ENCODE results near the gene RAE1.
A peak's percentile ranks its signal among the peaks of the same experiment; 100 is the strongest.
"Not testable (repeated sequence)": the region's sequence is repeated elsewhere in the genome, so short reads cannot be mapped to it uniquely, and the experiment has no call there.

Gene RAE1

DNA sequence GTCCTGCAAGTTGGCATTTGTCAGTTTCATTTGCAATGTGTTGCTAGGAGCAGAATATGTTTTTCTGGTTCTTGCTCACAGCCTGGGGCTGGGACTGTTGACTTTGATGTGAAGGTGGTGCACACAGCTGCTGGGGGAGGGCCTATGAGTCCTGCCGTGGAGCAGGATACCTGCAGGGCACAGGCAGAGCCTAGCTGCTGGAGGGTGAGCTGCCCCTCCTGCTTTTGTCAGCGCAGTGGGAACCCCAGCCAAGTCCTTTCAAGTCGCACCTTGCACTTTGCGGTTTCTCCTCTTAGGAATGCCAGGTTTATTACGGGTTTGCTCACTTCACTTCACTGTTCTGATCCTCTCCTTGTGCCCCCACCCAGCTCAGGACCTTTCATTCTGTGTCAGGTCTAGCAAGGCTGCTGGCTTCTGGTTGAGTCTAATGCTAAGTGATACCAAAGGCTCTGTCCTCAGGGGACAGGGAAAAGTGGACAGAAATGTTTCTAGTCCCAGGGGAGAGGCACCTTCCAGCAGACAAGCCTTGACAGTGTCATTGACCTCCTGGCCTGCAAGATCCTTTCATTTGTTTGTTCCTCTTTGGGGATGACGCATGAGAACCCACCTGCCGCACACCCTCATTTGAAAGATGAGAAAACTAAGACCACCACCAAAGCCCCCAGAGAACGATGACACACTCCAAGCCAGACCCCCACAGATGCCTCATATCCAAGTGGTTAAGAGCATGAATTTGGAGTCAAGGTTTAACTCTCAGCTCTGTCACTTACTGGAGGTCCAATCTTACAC lies 24.2 kb upstream of the RAE1 start:
- DNase-seq (ENCODE audit: low read depth in 2 of 2): no peak

DNA sequence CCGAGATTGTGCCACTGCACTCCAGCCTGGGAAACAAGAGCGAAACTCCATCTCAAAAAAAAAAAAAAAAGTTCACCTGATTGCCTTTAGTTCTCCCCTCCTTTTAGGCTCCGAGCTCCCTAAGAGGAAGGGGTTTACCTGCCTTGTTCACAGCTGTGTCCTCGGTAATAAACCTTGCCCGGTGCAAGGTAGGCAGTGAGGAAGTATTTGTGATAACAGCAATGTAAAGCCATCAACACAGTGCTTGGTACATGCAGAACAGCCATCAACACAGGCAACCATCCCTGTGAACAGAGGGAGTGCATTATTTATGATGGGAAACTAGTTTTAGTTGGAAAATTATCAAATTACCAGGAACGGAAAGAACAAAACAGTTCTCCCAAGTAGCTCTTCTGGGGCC lies 23.2 kb upstream of the RAE1 start:
- DNase-seq (ENCODE audit: low read depth in 2 of 2): no peak

GRCh38 chr20:57329608-57330221 lies 21.3 kb upstream of the RAE1 start, which contains the start of gene SPO11:
Gene SPO11, plus strand, starts transcription at chr20:57329803. Its CDS starts 65 bp downstream, at chr20:57329868.
- DNase-seq (ENCODE audit: low read depth in 2 of 2): no peak

DNA sequence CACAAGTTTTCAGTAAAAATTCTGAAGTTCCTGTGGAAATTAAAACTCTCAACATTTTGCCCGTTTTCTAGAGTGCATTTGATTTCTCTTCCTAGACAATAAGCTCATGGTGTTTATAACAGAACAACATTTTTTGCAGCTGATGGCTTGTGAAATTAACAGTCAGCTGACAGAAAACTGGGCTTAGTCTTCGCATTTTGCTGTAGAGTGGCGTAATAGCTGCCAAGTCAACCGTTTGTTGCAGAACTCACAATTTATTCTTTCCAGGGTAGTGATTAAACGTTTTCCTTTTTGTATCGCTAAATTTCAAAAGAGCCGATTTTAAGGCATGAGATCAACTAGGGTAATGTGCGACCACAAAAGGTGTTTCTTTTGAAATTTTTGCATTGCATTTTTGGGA lies 20.1 kb upstream of the RAE1 start:
- DNase-seq (ENCODE audit: low read depth in 2 of 2): no peak

DNA sequence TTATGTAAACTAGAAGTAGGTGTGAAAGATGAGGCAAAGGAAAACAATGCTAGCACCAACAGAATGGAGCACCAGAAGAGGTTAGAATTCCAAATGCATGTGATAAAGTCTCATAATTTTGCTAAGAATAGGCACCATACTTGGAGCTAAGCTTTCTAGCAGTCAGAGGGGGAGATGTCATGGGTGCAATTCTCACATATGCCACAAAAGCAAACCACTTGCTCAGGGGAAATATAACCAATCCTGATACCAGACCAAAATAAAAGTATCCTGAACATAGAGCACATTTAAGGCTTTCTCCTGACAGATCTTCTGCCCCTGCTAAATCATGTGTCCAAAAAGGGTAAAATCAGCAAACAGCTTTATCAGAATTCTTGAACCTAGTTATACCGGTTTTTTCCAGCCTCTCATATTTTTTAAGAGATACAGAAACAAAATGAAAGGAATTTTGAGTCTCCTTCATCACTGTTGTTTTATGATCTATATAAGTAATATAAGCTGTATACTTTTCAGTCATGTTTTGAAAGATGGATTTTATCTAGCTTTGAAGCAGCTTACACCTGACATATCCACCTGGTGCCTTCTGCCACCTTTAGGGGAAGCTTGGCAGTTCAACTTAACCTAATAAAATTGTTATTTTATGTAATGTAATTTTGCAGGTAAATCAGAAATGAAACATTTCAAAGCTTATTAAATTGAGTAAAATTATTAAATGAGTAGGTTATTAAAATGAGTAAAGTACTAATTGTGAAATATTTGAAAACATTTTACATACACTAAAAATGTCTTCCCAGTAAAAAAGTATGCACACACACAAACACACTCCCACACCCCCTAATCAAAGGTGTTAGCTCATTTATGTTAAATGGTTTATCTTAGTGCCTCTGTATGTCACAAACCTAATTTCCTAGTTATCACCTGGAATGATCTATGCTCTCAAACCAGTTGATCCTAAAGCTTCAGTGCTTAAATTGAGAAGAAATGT lies 18.7 kb upstream of the RAE1 start:
- no peak for DNase-seq (ENCODE audit: low read depth in 2 of 2)

- no peak for DNase-seq (ENCODE audit: low read depth in 2 of 2)
Measured at GRCh38 chr20:57335392-57335791, 15.7 kb upstream of the RAE1 start.

GRCh38 chr20:57341663-57342062 lies 9.4 kb upstream of the RAE1 start:
- no peak for DNase-seq (ENCODE audit: low read depth in 2 of 2)

DNA sequence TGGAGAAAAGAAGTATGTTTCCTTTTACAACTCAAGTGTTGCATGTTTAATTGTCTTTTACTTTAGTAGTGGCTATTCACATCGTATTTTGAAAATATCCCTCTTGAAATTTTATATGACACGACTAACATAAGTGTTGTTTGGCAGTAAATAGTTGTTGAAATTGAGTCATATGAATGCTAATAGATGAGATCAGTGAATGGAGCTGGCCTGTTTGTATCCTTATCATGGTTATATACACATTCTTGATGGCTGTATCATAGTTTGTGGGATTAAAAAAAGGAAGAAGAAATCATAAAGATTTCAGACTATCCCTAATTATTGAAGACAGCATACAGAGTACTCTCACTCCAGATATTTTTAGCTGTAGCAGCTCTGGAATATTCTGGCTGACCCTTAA lies 8.2 kb upstream of the RAE1 start:
- no peak for DNase-seq (ENCODE audit: low read depth in 2 of 2)

DNA sequence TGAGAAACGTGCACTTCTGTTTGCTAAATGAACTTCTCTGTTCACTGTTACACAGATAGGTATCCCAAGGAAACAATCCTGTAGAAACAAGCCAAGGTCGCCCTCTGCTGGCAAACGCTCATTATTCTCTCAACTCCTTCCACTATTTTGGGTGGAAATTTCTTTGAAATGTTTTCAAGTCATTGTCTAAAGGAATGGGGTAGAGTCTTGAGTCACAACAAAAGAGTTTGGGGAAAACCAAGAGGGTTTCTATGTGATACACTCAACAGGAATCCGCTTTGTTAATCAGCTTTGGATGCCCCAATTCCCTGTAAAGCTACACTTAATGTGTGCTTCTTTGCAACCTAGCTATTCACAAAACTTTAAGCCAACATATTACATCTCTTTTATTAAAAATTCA lies 4.6 kb upstream of the RAE1 start:
- peak; percentile 20 to 42 for DNase-seq (ENCODE audit: low read depth in 2 of 2)

DNA sequence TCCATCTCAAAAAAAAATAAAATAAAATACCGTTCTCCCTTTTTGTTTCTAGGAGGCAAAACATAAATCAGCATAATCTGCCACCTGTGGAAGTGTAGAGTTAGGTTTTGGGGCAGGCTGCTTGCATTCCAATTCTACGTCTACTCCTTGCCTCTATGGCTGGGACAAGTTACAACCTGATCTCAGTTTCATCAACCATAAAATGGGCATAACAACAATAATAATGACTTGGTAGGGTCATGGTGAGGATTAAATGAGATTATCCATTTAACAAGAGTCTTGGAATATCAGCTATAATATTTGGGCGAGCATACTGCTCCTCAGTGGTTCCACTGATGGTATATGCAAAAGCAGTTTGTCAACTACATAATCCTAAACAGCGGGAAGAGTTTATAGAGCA lies 3.7 kb upstream of the RAE1 start:
- no peak for DNase-seq (ENCODE audit: low read depth in 2 of 2)

DNA sequence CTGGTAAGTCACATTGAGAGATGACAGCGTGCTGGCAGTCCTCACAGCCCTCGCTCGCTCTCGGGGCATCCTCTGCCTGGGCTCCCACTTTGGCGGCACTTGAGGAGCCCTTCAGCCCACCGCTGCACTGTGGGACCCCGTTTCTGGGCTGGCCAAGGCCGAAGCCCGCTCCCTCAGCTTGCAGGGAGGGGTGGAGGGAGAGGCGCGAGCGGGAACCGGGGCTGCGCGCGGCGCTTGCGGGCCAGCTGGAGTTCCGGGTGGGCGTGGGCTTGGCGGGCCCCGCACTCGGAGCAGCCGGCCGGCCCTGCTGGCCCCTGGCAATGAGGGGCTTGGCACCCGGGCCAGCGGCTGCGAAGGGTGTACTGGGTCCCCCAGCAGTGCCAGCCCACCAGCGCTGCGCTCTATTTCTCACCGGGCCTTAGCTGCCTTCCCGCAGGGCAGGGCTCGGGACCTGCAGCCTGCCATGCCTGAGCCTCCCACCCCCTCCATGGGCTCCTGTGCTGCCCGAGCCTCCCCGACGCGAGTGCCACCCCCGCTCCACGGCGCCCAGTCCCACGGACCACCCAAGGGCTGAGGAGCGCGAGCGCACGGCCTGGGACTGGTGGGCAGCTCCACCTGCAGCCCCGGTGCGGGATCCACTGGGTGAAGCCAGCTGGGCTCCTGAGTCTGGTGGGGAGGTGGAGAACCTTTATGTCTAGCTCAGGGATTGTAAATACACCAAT lies 2.7 kb upstream of the RAE1 start:
- DNase-seq (ENCODE audit: low read depth in 2 of 2): not testable (repeated sequence)

DNA sequence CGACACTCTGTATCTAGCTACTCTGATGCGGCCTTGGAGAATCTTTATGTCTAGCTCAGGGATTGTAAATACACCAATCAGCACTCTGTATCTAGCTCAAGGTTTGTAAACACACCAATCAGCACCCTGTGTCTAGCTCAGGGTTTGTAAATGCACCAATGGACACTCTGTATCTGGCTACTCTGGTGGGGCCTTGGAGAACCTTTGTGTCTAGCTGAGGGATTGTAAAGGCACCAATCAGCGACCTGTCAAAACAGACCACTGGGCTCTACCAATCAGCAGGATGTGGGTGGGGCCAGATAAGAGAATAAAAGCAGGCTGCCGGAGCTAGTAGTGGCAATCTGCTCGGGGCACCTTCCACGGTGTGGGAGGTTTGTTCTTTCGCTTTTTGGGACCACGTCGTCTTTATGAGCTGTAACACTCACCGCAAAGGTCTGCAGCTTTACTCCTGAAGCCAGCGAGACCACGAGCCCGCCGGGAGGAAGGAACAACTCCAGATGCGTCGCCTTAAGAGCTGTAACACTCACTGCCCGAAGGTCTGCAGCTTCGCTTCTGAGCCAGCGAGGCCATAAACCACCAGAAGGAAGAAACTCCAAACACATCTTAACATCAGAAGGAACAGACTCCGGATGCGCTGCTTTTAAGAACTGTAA lies 2.0 kb upstream of the RAE1 start:
- not testable (repeated sequence) for DNase-seq (ENCODE audit: low read depth in 2 of 2)

- DNase-seq (ENCODE audit: low read depth in 2 of 2): no peak
Measured at GRCh38 chr20:57350081-57350710, 859 bp upstream of the RAE1 start.

DNA sequence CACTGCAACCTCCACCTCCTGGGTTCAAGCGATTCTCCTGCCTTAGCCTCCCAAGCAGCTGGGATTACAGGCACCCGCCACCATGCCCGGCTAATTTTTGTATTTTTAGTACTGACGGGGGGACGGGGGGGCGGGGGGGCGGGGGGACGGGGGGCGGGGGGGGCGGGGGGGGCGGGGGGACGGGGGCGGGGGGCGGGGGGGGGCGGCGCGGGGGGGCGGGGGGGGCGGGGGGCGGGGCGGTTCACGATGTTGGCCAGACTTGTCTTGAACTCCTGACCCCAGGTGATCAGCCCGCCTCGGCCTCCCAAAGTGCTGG lies 371 bp upstream of the RAE1 start:
- DNase-seq (ENCODE audit: low read depth in 2 of 2): not testable (repeated sequence)

DNA sequence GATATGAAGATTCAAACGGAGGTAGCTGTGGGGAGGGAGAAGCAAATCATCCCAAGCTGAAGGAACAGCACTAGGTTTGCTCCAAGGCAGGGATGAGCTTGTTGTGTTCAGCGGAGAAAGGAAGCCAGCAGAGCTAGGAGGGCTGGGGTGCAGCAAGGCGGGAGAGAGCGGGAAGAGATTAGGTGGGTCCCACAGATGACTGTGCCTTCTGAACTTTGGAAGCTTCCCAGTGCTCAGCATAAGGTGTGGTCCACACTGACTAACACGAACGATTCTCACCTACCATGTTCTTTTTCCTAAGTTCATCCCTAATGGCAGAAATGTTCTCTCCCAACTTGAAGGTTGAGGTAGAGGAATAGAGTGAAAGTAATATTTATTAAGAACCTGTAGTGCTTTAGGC lies 1.2 kb downstream of the RAE1 start:
- DNase-seq (ENCODE audit: low read depth in 2 of 2): no peak

- no peak for DNase-seq (ENCODE audit: low read depth in 2 of 2)
Measured at GRCh38 chr20:57353351-57353750, 2.3 kb downstream of the RAE1 start.

DNA sequence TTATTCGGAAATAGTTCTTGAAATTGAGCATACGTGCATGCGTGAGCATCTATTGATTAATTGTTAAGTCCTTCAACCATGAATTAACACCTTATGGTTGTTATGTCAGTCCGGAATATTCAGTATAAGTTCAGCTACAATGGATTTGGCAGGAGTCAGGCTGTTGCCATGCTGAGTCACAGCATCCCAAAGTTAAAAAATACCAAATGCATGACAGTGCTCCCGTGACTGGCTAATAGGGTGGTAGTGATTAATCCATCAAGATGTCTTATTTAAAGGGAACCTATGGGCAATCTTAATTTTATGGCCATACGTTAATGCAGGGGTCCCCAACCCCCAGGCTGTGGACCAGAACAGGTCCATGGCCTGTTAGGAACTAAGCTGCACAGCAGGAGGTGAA lies 10.5 kb downstream of the RAE1 start:
- no peak for DNase-seq (ENCODE audit: low read depth in 2 of 2)

DNA sequence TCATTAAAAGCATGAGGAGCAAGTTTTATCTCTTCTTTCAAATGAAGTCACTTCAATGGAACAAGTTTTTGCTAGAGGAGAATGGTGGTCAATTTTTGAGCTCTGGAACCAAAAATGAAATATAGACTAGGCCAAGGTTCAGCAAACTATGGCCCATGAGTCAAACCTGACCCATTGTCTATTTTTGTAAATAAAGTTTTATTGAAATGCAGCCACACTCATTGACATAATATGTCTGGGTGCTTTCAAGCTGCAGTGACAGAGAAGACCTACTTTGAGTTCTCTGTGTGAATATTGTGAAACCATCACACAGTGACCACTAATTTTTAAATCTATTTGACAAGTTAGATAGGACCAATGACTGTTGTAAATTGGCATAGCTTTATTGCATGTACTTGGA lies 13.4 kb downstream of the RAE1 start:
- DNase-seq (ENCODE audit: low read depth in 2 of 2): no peak

DNA sequence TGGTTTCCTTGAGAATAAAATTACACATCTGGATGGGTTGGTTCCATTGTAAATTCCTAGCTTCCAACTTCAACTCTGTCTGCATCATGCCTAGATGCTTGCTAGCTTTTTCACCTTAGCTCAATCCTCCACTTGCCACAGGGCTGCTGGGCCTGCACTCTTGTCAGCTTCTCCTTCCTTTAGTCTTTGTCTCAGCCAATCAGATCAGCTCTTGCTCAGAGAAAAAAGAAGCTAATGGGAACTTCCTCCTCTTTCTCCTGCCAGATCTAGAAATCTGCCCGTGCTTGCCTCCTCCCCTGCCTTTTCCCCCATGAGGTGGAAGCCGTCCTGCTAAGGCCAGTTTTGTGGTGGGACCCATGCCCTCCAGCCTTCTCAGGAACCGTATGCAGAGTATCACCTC lies 18.5 kb downstream of the RAE1 start:
- DNase-seq (ENCODE audit: low read depth in 2 of 2): no peak

DNA sequence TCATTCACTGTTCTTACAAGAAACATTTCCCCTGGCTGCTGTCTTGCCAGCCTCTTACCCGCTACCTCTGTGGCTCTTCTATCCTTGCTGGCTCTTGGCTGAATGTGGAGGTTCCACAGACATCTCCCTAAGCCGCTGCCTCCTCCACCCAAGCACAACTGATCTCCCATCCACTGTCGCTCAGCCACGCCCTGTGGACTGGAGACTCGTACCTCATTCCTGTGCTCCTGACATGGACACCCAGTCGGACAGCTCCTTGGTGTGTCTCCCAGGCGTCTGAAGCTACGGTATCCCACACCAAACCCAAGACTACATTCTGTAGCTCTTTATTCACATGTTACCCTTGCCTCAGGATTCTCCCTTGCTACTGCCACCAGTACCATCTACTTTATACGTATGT lies 19.3 kb downstream of the RAE1 start:
- DNase-seq (ENCODE audit: low read depth in 2 of 2): no peak

- DNase-seq (ENCODE audit: low read depth in 2 of 2): no peak
Measured at GRCh38 chr20:57371363-57371762, 20.3 kb downstream of the RAE1 start.

All from stimulated activated CD8-positive, alpha-beta memory T cell treated with anti-CD3 and anti-CD28 coated beads, Interleukin-2, amount 100 ng/mL, for 1 hour (primary cell).